HG02970 (cell line): ENCODE measurements around the gene R3HCC1L.

ENCODE experiments used
- ATAC-seq: cut with Tn5 transposase; IDR thresholded peaks from one replicate; pipeline ENCODE4 v1.9.1; 2021; ENCODE audit warnings: mild to moderate bottlenecking, moderate library complexity, moderate number of reproducible peaks; ENCODE audit not compliant: unreplicated experiment, low FRiP score

R3HCC1L gene

DNA sequence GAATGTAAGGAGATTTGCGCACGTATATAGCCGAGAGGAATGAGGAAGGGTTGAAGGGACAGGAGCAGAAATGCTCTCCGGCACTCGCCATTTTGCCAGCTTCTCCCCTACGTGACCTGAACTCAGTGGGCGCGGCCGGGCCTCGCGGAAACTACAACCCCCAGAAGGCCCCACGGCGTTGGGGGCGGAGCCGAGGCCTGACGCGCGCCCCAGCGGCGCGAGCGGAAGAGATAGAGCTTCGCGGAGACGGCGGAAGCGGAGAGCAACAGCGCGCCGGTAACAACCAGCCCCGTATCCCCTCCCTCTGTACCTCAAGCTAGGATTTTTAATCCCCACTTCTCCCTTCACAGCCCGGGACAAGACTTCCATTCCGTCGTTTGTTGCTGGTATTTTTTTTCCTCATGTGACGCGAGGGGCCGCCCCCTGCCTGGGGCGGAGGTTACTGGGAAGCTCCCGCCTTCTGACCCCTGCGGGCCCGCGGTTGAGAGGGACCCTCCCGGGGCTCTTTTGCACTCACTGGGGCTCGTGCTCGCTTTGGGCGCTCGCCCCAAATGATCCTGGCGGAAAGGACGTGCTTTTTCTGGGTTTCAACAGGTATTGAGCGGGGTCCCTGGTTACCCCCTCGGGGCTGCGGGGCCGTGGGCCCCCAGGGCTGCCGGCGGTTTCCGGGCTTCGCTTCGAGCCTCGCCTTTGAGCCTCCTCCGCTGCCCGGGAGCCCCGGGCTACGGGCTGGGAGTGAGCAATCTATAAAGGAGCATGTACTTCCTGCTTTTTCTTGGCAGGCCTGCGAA, at the start of gene R3HCC1L:
R3HCC1L (plus strand) TSS at position 227 of the 791 bp plus-strand sequence. CDS start 73,458 bp downstream, outside the sequence.
- peak; percentile 93 for ATAC-seq

DNA sequence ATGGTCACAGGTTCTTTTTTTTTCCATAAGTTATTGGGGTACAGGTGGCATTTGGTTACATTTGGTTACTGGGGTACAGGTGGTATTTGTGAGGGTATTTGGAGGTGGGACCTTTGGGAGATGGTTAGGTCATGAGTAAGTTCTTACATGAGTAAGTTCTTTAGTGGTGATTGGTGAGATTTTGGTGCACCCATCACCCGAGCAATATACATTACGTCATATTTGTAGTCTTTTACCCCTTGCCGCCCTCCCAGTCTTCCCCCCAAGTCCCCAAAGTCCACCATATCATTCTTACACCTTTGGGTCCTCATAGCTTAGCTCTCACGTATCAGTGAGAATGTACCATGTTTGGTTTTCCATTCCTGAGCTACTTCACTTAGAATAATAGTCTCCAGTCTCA, 49.2 kb upstream of the R3HCC1L start:
- no peak for ATAC-seq

DNA sequence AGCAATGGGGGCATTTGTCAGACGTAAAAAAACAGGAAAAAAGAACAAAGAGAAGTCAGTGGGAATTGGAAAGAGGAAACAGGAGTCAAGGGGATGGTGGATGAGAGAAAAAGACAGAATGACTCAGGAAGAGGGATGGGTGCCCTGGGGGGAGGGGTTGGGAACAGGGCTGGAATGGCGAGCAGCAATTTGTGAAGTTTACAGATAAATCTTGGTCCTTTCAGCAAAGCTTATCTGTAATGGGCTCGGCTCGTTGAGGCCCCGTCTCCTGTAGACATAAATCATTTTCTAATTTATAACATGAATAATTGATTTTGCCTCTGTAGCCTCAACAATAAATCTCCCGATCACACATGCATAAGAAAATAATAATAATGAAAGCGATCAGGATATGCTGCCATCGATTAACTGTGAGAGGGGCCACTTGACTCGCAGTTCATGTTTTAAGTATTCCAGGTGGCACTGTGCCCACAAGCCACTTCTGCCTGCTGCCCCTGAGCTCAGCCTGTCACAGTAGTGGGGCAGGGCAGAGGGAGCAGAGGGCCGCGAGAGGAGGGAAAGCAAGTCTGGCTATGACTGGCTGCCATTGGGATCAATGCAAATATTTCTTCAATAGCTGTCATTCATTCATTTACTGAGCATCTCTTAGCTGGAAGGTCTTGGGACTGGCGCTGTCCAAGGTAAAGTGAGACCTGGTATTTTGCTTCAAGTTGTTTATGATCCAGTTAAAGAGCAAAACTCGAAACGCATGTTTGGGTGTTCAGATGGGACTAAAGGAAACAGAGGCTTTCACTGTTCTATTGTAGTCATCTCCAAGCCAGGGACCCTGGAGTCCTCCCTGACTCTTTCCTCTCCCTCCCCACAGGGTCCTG, 47.4 kb upstream of the R3HCC1L start:
- no peak for ATAC-seq

DNA sequence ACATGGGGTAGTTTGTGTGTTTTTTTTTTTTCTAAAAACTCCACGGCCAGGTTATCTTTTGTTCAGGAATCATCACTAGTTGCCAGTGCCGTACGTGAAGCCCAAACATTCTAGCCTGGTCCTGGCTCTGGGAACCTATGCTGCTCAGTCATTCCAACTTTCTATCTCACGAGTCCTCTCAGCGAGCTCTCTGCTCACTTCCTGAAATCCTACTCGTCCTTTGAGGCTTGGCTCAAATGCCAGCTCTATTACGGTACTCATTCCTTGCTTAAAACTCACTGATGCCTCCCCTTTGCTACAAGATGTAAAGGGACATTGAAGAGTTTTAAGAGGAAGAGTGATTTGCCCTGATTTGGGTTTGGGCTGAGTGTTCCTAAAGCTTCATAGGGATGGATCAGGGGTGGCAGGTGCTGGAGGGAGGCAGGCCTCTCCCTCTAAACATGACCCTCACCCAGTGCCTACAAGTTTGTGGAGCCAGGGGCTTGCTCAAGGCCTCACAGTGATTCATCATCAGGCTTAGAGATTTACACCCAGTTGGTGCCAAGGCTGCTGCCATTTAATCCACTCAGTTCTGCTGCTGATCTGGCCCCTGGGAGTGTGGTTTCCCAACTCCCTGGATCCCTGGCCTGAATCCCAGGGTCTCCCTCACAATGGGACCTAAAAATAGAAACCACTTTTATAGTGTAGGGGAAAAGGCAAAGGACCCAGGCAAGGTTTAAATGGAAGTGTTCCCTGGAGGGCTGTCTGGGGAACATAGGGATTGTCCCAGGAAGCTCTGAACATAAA, 46.1 kb upstream of the R3HCC1L start:
- ATAC-seq = no peak

DNA sequence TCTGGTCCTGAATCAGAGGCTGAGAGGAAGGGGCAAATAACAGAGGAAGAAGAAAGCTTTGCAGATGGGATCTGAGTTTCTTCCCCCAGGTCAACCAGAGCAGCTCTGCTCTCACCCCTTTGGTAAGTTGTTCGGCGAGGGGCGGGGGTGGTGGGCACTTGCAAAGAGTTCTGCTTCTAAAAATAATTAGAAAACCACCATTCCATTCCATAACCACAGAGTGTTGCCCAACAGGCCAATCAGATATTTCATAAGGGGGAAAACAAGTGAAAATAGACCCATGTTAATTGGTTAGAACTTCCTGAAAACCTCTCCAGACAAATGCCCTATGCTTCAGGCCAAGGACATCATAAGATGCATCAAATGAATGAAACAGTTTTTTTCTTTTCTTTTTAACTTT, 43.6 kb upstream of the R3HCC1L start:
- ATAC-seq = no peak

DNA sequence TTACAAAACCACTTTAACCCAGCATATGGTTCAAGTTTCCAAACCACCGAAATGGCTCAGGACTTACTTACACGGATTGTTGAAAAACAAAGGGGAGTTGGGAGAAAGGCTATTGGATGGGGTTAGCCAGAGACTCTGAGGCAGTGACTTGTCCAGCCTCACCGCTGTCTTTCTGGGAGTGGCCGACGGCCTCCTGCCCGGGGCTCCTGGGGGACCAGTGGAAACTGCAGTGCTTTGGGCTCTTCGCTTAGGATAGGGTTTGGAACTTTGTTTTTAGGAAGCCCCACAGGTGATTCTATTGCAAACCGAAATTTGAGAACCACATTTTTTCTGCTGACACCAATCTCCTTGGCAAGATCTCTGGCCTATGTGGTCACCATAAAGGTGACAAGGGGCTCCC, 38.1 kb upstream of the R3HCC1L start:
- ATAC-seq = no peak

DNA sequence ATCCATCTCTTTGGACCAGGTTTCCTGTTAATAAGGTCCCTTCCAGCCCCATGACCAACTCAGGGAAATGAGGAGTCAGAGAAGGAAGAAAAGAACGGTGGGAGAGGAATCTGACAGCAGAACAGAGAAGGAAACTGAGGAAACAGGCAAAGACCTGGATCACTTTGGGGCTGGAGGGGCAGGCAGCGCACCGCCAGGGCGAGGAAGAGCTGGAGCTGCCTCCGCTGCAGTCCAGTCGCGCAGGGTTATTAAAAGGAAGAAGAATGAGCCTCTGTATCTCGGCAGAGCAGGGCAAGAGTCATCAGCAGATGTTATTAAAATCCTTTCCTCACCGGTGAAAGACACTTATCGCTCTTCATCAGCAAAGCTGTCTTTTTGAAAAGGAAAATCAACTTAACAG, 37.7 kb upstream of the R3HCC1L start:
- ATAC-seq = no peak

DNA sequence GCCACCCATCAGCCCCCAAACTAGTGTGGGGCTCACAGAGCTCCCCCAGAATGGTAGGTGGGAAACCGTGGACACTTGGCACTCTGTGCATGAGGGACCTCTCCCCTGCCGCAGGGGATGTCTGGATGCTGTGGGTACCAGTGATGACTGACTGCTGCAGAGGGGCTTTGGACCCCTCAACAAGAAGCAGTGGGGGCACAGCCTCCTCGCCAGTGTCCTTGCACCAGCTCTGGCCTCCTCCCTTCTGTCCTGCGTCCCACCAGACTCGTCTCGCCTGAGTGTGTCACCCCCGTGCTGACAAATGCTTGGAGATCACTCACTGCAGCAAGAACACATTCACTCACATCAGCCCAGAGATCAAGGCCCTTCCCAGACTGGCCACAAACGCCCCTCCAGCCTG, 37.3 kb upstream of the R3HCC1L start:
- ATAC-seq = no peak

DNA sequence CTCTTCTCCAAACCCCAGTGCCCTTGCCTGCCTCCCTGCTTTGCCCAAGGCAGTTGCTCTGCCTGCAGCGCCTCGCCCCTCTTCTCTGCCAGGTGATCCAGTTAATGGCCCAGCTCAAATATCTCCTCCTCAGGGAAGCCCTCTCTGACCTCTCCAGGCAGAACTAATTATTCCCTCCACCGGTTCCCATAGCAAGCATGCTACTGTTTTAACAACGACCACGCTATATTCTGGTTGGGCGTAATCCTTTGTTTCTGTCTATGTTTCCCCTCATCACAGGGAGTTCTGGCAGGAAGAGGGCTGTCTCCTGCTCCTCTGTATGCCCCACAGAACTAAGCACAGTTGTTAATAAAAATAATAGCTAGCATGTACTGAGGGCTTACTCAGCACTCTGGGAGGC, 36.8 kb upstream of the R3HCC1L start:
- ATAC-seq = no peak

DNA sequence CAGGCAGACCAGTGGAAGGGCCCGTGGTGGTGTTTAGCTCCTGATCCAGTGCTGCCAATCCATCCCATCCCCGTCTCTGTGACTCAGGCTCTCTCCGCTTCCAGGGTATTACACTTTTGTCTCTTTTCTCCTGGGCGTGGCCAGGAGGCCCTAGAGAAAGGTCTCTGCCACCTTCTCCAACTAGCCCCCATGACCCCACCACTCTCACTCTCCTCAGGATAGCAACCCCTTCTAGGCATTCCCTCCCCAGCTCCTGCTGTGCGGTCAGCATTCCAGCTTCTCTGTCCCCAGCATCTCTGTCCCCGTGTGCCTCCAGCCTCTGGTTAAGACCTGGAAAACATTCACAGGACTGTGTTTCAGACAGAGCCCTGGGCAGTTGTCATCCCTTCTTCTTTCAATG, 36.2 kb upstream of the R3HCC1L start:
- no peak for ATAC-seq

DNA sequence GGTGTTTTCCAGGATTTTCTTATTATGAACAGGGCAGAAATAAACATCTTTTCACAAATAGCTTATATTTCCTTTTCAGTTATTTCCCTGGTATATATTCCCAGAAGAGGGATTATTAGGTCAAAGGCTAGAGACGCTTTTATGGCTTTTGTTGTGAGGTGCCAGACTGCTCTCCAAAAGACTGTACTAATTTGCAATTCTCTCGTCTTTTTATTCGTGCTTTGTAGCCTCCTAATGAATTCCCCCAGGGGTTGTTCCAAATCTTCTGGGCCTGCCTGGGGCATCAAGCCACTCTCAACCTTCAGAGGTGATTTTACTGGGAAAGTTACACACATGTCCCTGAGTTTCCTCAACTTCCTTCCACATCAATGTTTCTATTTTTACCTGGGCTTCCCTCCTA, 34.0 kb upstream of the R3HCC1L start:
- ATAC-seq = no peak

DNA sequence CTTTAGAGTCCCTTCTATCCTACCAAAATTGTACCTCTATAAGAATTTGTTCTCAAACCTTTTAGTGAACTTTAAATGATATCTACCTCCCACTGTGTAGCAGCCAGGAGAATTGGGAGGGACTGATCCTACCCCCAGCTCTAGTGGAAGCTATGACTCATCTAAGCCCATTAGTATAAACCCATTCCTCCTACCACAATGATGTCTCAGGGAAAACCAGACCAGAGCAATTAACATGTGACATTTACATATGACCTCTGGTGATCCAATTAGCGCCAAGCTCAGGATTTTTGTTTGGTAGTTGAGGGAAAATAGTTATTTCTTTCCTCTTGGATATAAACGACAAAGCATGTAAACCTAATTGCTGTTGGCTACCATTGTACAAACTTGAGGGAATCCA, 33.1 kb upstream of the R3HCC1L start:
- no peak for ATAC-seq

DNA sequence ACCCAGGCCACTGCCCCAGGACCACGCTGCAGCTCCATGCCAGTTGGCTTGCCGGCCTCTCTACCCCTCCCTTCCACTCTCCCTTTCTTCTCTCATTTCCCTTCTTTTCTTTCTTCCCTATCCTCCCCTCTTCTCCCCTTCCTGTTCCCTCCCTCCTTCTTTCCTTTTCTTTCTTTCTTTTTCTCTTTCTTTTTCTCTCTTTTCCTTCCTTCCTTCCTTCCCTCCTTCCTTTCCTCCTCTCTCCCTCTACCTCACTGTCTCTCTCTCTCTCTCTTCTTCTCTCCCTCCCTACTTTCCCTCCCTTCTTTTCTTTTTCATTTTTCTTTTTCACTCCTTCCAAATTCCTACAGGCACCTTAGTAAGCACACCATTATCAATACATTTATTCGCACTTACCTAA, 30.3 kb upstream of the R3HCC1L start:
- no peak for ATAC-seq

DNA sequence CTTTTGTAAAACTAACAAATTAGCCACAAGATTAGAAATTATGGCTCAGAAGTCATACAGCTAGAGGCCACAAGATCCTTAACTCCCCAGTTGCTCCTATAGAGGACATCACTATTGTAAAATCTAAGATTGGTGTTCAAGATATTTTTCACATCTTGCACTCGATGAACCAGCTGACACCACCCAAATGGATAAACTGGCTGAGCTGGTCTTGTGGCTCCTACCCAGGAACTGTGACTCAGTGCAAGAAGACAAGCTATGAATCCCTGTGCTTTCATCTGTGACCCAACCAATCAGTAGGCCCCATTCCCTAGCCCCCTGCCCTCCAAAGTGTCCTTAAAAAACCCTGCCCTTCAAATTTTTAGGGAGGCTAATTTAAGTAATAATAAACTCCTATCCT, 27.9 kb upstream of the R3HCC1L start:
- ATAC-seq = no peak

DNA sequence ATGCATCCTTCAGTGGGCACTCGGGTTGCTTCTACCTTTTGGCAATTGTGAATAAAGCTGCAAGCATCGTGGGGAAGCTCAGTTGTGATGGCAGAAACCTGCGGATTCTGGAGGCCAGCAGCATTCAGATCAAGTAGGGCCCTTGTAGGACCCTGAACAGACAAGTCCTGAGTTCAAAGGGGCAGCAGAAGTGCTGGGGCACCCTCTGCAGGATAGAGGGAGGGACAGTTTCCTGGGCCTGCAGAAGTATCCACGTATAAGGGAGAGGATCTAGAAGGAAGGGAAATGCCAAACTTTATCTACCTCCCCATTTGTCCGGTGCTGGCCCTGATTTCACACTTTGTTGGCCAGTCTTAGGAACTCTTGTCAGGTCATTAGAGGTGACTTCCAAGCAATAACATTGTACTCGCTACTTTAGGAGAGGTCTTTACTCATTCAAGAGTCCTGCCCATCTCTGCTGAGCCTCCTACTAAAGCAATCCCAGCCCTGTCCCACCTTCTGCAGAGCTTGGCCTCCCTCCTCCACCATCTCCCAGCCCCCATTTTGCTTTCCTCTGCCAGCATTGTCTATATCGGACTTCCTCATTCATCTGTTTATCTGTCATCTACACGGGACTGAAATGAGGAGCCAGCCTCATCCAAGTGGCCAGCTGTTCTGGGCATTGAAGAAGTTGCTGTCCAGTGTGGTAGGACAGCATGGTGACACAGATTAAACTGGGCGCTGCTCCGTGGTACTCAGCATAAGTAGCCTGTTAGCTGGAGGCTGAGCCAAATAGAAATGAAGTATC, 26.6 kb upstream of the R3HCC1L start:
- no peak for ATAC-seq

DNA sequence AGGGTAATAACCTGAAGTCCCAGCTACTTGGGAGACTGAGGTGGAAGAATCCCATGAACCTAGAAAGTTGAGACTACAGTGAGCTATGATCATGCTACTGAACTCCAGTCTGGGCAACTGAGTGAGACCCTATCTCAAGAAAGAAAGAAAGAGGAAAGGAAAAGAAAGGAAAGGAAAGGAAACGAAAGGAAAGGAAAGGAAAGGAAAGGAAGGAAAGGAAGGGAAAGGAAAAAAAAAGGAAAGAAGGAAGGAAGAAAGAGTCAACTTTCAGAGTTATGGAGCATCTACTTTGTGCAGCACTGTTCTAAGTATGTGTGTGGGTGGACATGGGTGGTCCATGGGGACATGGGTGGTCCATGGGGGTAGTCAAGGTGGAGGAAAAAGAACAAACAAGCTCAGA, 24.1 kb upstream of the R3HCC1L start:
- no peak for ATAC-seq

DNA sequence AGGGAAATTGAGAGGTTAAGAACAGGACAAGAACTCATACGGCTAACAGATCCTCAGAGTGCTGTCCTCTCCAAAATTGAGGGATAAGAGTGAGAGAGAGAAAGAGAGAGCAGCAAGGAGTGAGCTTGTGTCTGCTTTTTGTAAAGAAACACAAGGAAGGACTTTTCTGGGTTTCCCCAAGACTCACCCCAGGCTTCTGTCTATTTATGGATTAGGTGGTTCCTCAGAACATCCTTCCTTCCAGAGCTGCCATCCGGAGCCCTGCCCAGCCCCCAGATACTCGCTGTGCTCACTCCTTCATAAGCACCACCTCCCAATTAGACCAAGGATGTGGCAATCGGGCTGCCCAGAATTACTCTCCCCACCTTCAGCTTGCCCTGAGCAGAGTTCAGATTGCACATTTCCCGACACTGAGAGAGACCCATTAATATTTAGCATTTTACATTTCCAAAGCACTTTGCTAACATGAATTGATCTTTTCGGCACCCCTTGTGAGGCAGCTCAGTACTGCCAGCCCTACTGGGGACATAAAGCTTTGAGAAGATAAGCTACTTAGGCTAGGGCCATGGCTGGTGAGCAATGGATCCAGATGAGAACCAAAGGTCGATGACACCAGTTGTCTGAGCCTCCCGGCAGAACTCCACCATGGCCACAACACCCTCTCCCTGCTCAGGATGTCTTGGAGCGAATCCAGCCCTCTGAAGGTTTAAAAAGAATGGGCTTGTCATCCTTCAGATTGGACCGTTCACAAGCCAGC, 19.2 kb upstream of the R3HCC1L start:
- ATAC-seq = no peak

DNA sequence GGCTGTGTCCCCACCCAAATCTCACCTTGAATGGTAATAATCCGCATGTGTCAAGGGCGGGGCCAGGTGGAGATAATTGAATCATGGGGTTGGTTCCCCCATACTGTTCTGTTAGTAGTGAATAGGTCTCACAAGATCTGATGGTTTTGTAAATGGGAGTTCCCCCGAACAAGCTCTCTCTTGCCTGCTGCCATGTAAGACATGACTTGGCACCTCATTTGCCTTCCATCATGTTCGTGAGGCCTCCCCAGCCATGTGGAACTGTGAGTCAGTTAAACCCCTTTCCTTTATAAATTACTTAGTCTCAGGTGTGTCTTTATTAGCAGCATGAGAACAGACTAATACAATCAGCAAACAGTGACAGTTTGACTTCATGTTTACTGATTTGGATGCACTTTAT, 14.6 kb upstream of the R3HCC1L start:
- no peak for ATAC-seq

DNA sequence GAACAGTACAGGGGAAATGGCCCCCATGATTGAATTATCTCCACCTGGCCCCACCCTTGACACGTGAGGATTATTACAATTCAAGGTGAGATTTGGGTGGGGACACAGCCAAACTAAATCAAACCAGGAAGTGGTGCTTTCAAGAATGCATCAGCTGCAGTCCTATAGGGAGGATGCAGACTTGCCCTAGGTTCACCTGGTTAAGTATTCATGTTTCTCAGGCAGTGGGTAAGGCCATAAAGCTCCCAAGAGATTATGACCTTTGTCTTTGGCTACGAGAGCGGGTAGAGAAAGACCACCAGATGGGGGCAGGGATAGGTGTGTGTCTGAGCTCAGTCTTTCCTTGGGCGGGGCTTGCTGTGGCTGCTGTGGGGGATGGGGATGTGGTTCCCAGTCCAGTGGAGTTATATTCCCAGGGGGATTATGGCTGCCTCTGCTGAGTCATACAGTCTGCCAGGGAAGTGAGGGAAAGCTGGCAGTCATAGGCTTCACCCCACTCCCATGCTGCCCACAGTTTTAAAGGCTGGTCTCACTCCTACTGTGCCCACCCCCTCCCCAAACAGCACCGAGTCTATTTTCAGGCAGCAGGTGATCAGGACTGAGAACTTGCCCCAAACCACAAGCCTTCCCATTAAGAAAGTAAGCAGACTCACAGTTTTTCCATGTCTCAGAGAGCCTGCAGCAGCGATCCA, 8.4 kb upstream of the R3HCC1L start:
- no peak for ATAC-seq
